PFSK-1 (cell line): ENCODE data around the gene CABYR.

Source experiments
- FOXP2 ChIP-seq: optimal IDR thresholded peaks from 2 replicates; pipeline ENCODE3; 2011; ENCODE audit warnings: borderline replicate concordance, control low read depth, inconsistent platforms; ENCODE audit not compliant: insufficient read depth; ENCODE audit errors: extremely low read length, extremely low read depth
- POLR2AphosphoS5 ChIP-seq: IDR thresholded peaks from 2 replicates; pipeline ENCODE4 v1.6.1; 2012; ENCODE audit warnings: low read depth, mild to moderate bottlenecking, control low read depth, low read length, moderate library complexity
- REST ChIP-seq, 2 experiments: IDR thresholded peaks; 2 replicates each; pipeline versions ENCODE4 v1.6.1 to v1.8.0; 2011 to 2012; ENCODE audit warnings: low read depth in 2 of 2, low read length in 2 of 2, control low read depth in 1 of 2, inconsistent platforms in 1 of 2, mild to moderate bottlenecking in 1 of 2, moderate library complexity in 1 of 2; ENCODE audit not compliant: insufficient read depth in 1 of 2
- SIN3A ChIP-seq: IDR thresholded peaks from 2 replicates; pipeline ENCODE4 v1.6.1; 2012; ENCODE audit warnings: mild to moderate bottlenecking, low read length, moderate library complexity, borderline replicate concordance; ENCODE audit not compliant: insufficient read depth
- TAF1 ChIP-seq: IDR thresholded peaks from 2 replicates; pipeline ENCODE4 v1.6.1; 2012; ENCODE audit warnings: low read length, control low read depth, borderline replicate concordance; ENCODE audit not compliant: insufficient read depth

The CABYR gene

DNA sequence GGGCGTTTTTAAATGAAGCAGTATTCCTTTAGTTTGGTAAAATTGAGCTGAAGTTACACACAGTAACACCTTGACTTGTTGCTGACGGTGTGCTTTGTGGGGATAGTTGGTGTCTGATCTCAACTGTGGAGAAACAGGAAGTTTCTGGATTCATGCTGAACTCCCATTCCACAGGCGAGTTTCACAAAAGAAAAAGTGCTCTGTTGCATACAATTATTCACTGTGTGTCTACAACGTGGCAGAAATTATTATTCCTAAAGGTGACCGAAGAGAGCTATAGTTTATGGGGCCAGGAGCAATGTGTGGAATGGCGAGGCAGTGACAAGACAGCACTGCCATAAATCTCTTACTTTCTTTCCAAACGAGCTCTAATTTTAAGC is 463 bp upstream of the CABYR start:
- TF ChIP-seq TAF1, result no peak
- no peak for TF ChIP-seq POLR2AphosphoS5
- TF ChIP-seq FOXP2, result no peak
- TF ChIP-seq REST (IDR thresholded peaks at IDR 0.05; ENCODE audit: insufficient read depth in 1 of 2, low read depth in 2 of 2, low read length in 2 of 2), result no peak
- TF ChIP-seq SIN3A, result no peak

GRCh38 chr18:24140697-24141096 is 1.8 kb downstream of the CABYR start:
- no peak for TF ChIP-seq SIN3A
- no peak for TF ChIP-seq FOXP2
- TF ChIP-seq TAF1, result no peak
- no peak for TF ChIP-seq POLR2AphosphoS5
- TF ChIP-seq REST (IDR thresholded peaks at IDR 0.05; ENCODE audit: insufficient read depth in 1 of 2, low read depth in 2 of 2, low read length in 2 of 2), result no peak

DNA sequence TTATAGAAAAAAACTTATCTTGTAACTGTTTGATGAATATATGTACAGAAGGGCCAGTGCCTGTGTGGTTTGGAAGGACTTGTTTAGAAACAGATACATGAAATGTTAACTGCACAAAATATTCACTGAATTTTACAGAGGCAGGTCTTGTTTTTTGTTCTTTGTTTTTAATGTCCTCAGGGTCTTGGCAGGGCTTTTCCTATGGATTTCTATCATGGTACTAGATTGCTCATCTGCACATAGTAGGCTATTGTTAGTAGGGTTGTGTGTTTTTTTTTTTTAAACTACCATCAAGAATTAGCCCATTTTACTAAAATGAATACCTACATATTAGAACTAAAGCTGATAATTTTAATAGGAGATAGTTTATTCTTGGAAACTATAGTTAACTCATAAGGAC is 3.5 kb downstream of the CABYR start:
- TF ChIP-seq FOXP2, result no peak
- TF ChIP-seq POLR2AphosphoS5, result no peak
- TF ChIP-seq SIN3A, result no peak
- no peak for TF ChIP-seq TAF1
- no peak for TF ChIP-seq REST (IDR thresholded peaks at IDR 0.05; ENCODE audit: insufficient read depth in 1 of 2, low read depth in 2 of 2, low read length in 2 of 2)

GRCh38 chr18:24153397-24153796 is 14.5 kb downstream of the CABYR start:
- TF ChIP-seq TAF1 (no peak), REST (IDR thresholded peaks at IDR 0.05; ENCODE audit: insufficient read depth in 1 of 2, low read depth in 2 of 2, low read length in 2 of 2) (no peak), SIN3A (no peak), POLR2AphosphoS5 (no peak), FOXP2 (no peak)

DNA sequence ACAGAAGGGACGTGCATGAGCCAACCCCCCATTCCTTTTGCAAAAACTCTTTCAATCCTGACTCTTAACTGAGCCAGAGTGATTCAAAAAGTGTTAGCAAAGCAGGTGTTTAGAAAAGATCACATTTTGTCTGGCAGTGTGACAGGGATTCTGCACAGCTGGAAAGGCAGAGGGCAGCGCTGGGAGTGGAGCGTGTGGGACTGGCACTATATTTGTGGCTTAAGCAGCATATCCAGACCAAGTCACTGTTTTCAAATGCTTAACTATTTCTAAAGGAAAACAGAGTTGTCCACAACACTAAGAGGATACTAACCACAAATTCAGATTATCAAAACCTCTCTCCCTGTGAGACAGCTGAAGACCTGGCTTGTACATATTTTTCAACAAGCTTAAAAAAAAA is 19.0 kb downstream of the CABYR start:
- no peak for TF ChIP-seq TAF1
- TF ChIP-seq FOXP2, result no peak
- TF ChIP-seq SIN3A, result no peak
- TF ChIP-seq POLR2AphosphoS5, result no peak
- TF ChIP-seq REST (IDR thresholded peaks at IDR 0.05; ENCODE audit: insufficient read depth in 1 of 2, low read depth in 2 of 2, low read length in 2 of 2), result no peak
